ENCODE measurements around the gene ASB2.

The ASB2 gene

GRCh38 chr14:93950948-93951634 lies 25.3 kb downstream of the ASB2 start (continued):
- no peak for TF ChIP-seq ZBTB48 (tag by site-specific recombination; IDR thresholded peaks at IDR 0.05)
- TF ChIP-seq, protein P1, sequence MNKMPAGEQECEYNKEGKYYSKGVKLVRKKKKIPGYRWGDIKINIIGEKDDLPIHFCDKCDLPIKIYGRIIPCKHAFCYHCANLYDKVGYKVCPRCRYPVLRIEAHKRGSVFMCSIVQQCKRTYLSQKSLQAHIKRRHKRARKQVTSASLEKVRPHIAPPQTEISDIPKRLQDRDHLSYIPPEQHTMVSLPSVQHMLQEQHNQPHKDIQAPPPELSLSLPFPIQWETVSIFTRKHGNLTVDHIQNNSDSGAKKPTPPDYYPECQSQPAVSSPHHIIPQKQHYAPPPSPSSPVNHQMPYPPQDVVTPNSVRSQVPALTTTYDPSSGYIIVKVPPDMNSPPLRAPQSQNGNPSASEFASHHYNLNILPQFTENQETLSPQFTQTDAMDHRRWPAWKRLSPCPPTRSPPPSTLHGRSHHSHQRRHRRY (tag by site-specific recombination; IDR thresholded peaks at IDR 0.05) = no peak
- no peak for TF ChIP-seq ZFP37 (tag by site-specific recombination; IDR thresholded peaks at IDR 0.05)
- TF ChIP-seq ZIC2 (tag by site-specific recombination; IDR thresholded peaks at IDR 0.05) = no peak

GRCh38 chr14:93949511-93950075 lies 26.8 kb downstream of the ASB2 start:
- H3K4me3 ChIP-seq (ENCODE audit: low read depth, low read length) = no peak overlapping the region
- H3K27ac ChIP-seq (ENCODE audit: extremely low read depth, low read depth, low read length) = no peak overlapping the region
- H3K4me1 ChIP-seq (ENCODE audit: control insufficient read depth, insufficient read depth, low read length) = no peaks in the 10 kb centered on the region
- ChIA-PET POLR2A (no interaction called here), CTCF (interaction anchor here (4.6 kb wide), 1 partner anchor 10 kb away, joined by 25 read pairs; no protein-coding TSS in a partner anchor)
- TF ChIP-seq ZNF202 (tag by site-specific recombination; IDR thresholded peaks at IDR 0.05; ENCODE audit: borderline replicate concordance) (no peak), MEIS1 (CRISPR knock-in tag; IDR thresholded peaks at IDR 0.05; ENCODE audit: borderline replicate concordance) (no peak), GLI2 (tag by site-specific recombination; IDR thresholded peaks at IDR 0.05; ENCODE audit: borderline replicate concordance, low read depth) (no peak), HOXA7 (CRISPR knock-in tag; IDR thresholded peaks at IDR 0.05; ENCODE audit: borderline replicate concordance) (no peak)
- H3K9me3 ChIP-seq (ENCODE audit: control insufficient read depth, insufficient read depth, low read depth, low read length) = no peaks in the 10 kb centered on the region
- no peaks in the 10 kb centered on the region for H3K36me3 ChIP-seq (ENCODE audit: control insufficient read depth in 2 of 2, insufficient read depth in 1 of 2, low read length in 2 of 2)

- Histone ChIP-seq H3K9me3 (ENCODE audit: control insufficient read depth, insufficient read depth, low read depth, low read length) (no peaks in the 10 kb centered on the region), H3K4me1 (ENCODE audit: control insufficient read depth, insufficient read depth, low read length) (no peaks in the 10 kb centered on the region), H3K4me3 (ENCODE audit: low read depth, low read length) (no peak overlapping the region), H3K27ac (ENCODE audit: extremely low read depth, low read depth, low read length) (no peak overlapping the region), H3K36me3 (ENCODE audit: control insufficient read depth in 2 of 2, insufficient read depth in 1 of 2, low read length in 2 of 2) (no peaks in the 10 kb centered on the region)
- ChIA-PET POLR2A (no interaction called here), CTCF (interaction anchor here (0.5 to 4.6 kb wide), 5 partner anchors 8 to 88 kb away, joined by 3 to 25 read pairs (median 4); no protein-coding TSS in a partner anchor)
- TF ChIP-seq RBAK (tag by site-specific recombination; IDR thresholded peaks at IDR 0.05) = no peak
- no peak for TF ChIP-seq ZNF843 (tag by site-specific recombination; IDR thresholded peaks at IDR 0.05)
- TF ChIP-seq, protein P2, sequence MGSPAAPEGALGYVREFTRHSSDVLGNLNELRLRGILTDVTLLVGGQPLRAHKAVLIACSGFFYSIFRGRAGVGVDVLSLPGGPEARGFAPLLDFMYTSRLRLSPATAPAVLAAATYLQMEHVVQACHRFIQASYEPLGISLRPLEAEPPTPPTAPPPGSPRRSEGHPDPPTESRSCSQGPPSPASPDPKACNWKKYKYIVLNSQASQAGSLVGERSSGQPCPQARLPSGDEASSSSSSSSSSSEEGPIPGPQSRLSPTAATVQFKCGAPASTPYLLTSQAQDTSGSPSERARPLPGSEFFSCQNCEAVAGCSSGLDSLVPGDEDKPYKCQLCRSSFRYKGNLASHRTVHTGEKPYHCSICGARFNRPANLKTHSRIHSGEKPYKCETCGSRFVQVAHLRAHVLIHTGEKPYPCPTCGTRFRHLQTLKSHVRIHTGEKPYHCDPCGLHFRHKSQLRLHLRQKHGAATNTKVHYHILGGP (tag by site-specific recombination; IDR thresholded peaks at IDR 0.05) = no peak
- TF ChIP-seq ZNF670 (tag by site-specific recombination; IDR thresholded peaks at IDR 0.05; ENCODE audit: low read depth) = no peak
- TF ChIP-seq ZNF140 (tag by site-specific recombination; IDR thresholded peaks at IDR 0.05) = no peak
- TF ChIP-seq ZNF394 (tag by site-specific recombination; IDR thresholded peaks at IDR 0.05; ENCODE audit: borderline replicate concordance) = no peak
- no peak for TF ChIP-seq ZNF354C (tag by site-specific recombination; IDR thresholded peaks at IDR 0.05; ENCODE audit: borderline replicate concordance, low read depth)
- TF ChIP-seq ZNF16 (tag by site-specific recombination; IDR thresholded peaks at IDR 0.05; ENCODE audit: low read depth) = no peak
- no peak for TF ChIP-seq ZBTB11 (tag by site-specific recombination; conservative IDR thresholded peaks at IDR 0.05; ENCODE audit: low read depth)
- TF ChIP-seq ZBTB44 (tag by site-specific recombination; IDR thresholded peaks at IDR 0.05) = no peak
- no peak for TF ChIP-seq ZNF548 (tag by site-specific recombination; IDR thresholded peaks at IDR 0.05)
- no peak for TF ChIP-seq ZNF660 (tag by site-specific recombination; IDR thresholded peaks at IDR 0.05)
- no peak for TF ChIP-seq ZNF157 (tag by site-specific recombination; IDR thresholded peaks at IDR 0.05)
- no peak for TF ChIP-seq ZNF175 (tag by site-specific recombination; IDR thresholded peaks at IDR 0.05)
These were observed 29.1 kb downstream of the ASB2 start for GRCh38 chr14:93947282-93947681.

Measured in HEK293 (cell line).